Measurements from ENCODE around the gene CHAT. TPM values are rescaled to one million over a fixed set of nuclear protein-coding genes. Genes with fewer than 3 reads are reported as not detected.

Gene CHAT
- total and polyA plus RNA-seq, 2 donors (not counting 3 experiments of a cell fraction or from before 2014, with no cell fraction given): not detected

DNA sequence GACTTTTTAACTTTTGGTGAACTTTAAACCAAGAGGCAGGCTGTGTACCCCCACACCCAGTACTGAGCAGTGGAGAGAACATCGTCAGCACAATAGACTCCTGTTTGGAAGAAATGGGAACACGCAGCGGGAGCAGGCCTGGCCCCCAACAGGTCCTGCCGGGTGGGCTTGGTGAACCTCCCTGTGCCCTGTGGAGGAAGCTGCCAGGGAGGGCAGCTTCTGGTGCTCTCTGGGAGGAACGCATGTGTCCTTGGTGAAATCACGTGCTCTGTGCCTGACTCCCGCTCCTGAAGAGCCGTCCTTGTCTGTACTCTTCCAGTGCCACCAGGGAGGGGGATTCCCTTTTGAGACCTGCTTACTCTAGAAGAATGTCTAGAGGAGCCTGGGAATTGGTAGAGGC, 31.6 kb downstream of the CHAT start:
- H3K27ac ChIP-seq (ENCODE audit: insufficient read depth, low read depth, low read length): no peak overlapping the region
- peaks cover 0 to 2% of the 10 kb centered on the region in 2 experiments for H3K27me3 ChIP-seq (ENCODE audit: control insufficient read depth in 2 of 2, insufficient read depth in 2 of 2, low read length in 2 of 2)
- H2AFZ ChIP-seq (ENCODE audit: low read depth, low read length): no peak overlapping the region
- no peak overlapping the region for H3K4me2 ChIP-seq (ENCODE audit: insufficient read depth, low read length)
- FAIRE-seq (no peak), DNase-seq (ENCODE audit: low read depth, low spot score) (no peak)
- H3K36me3 ChIP-seq (ENCODE audit: control insufficient read depth in 2 of 2, extremely low read depth in 1 of 2, insufficient read depth in 2 of 2, low read length in 2 of 2): no peaks in the 10 kb centered on the region
- H3K4me3 ChIP-seq (replicated peaks in 1 of 3; ENCODE audit: insufficient read depth in 1 of 3, low read depth in 1 of 3, low read length in 3 of 3): no peak overlapping the region
- H4K20me1 ChIP-seq (replicated peaks; ENCODE audit: control insufficient read depth, extremely low read depth, insufficient read depth, low read length): no peaks in the 10 kb centered on the region
- H3K79me2 ChIP-seq (ENCODE audit: control insufficient read depth, insufficient read depth, low read length): no peaks in the 10 kb centered on the region
- H3K9me3 ChIP-seq (replicated peaks; ENCODE audit: control insufficient read depth, insufficient read depth, low read length): no peaks in the 10 kb centered on the region
- H3K9me1 ChIP-seq (replicated peaks; ENCODE audit: control insufficient read depth, extremely low read depth, insufficient read depth, low read length): no peaks in the 10 kb centered on the region
- ChIA-PET POLR2A (no interaction called here), CTCF (interaction anchor here (1.6 kb wide), 1 partner anchor 10 kb away, joined by 4 read pairs; no protein-coding TSS in a partner anchor)
- TF ChIP-seq GATA2 (IDR thresholded peaks at IDR 0.05; ENCODE audit: insufficient read depth, insufficient read length, low read depth, low read length) (no peak), POLR2A (IDR thresholded peaks at IDR 0.05; ENCODE audit: low read depth, low read length) (no peak), CTCF (IDR thresholded peaks at IDR 0.05; ENCODE audit: extremely low read depth in 1 of 2, insufficient read depth in 1 of 2, low read depth in 1 of 2, low read length in 2 of 2) (no peak), MAX (IDR thresholded peaks at IDR 0.05; ENCODE audit: insufficient read depth, insufficient read length) (no peak), JUN (IDR thresholded peaks at IDR 0.05; ENCODE audit: borderline replicate concordance, insufficient read depth, insufficient read length, low read depth) (no peak), FOS (IDR thresholded peaks at IDR 0.05; ENCODE audit: borderline replicate concordance, insufficient read depth, low read length) (no peak), EZH2 (IDR thresholded peaks at IDR 0.05; ENCODE audit: borderline replicate concordance, low read depth, low read length, severe bottlenecking) (no peak), MYC (IDR thresholded peaks at IDR 0.05; ENCODE audit: low read depth, low read length) (no peak), POLR2AphosphoS5 (IDR thresholded peaks at IDR 0.05; ENCODE audit: insufficient read depth, low read depth, low read length) (no peak)
- intact Hi-C loops (cut with micrococcal nuclease) (no loop called here), dilution Hi-C loops (cut with MboI; ENCODE audit: extremely low pct_ligation_motif_present, low sequenced_read_pairs) (no loop called here)
- no TSS peak for BruUV-seq (replicated peaks)
- no peak overlapping the region for H3K9ac ChIP-seq (replicated peaks; ENCODE audit: extremely low read depth, insufficient read depth, low read length)
- H3K4me1 ChIP-seq (ENCODE audit: control insufficient read depth, extremely low read depth, insufficient read depth, low read length): no peaks in the 10 kb centered on the region
